ENCODE results near the gene ALLC. TPM values are rescaled to one million over a fixed set of nuclear protein-coding genes. Genes with fewer than 3 reads are reported as not detected.
"Not testable (repeated sequence)": the region's sequence is repeated elsewhere in the genome, so short reads cannot be mapped to it uniquely, and the experiment has no call there.

ALLC gene
- total RNA-seq, 4 donors from 2014 or later: not detected

DNA sequence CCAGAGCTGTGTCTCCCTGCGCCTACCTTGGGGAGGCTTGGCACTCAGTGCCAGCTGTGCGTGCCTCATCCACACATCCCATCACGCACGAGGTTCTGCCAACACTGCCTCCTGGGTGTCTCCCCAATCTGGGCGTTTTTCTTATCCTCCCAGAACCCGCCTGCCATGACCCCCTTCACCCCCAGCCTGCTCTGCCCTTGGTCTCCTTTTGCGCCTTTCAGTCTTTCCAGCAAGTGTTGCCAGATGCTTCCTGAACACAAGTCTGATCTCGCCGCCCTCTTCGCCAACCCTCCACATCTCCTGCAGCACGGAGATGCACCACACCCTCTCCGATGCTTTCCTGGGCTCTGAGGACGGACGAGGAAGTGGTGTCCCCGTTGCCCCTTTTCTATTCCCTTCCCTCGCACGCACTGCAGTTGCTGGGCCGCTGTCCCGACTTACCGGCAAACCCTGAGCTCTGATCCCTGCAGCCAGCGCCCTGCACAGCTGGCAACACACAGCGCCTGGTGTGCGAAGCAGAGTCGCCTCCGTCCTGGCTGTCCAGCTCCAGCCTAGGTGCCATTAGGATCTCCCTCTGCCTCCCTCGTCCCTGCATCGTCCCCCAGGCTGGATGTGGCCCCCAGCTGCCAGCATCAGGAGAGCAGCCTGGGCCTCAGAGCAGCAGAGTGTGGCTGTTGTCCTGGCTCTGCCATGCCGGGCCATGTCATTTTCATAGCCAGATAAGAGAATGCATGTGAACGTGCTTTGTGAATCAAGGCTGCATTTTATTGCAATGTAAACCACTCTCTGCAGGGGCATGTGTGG is 22.6 kb upstream of the ALLC start:
- Histone ChIP-seq H3K4me3 (no peak overlapping the region), H3K27me3 (no peaks in the 10 kb centered on the region), H3K4me1 (peaks cover 0 to 12% (median 2%) of the 10 kb centered on the region in 4 donors), H3K36me3 (no peaks in the 10 kb centered on the region), H3K9me3 (no peaks in the 10 kb centered on the region), H3K27ac (replicated peaks in 1 of 4) (no peak overlapping the region)
- WGBS: 80% methylated on average over 28 of the region's 29 CpGs
- intact Hi-C loops (cut with DNase I): no loop called here
- DNase-seq (ENCODE audit: extremely low spot score): no peak
- TF ChIP-seq EP300 (IDR thresholded peaks at IDR 0.05) (no peak), POLR2A (IDR thresholded peaks at IDR 0.05; ENCODE audit: low read depth) (no peak), POLR2AphosphoS5 (IDR thresholded peaks at IDR 0.05) (no peak)
- TF ChIP-seq, protein P1, sequence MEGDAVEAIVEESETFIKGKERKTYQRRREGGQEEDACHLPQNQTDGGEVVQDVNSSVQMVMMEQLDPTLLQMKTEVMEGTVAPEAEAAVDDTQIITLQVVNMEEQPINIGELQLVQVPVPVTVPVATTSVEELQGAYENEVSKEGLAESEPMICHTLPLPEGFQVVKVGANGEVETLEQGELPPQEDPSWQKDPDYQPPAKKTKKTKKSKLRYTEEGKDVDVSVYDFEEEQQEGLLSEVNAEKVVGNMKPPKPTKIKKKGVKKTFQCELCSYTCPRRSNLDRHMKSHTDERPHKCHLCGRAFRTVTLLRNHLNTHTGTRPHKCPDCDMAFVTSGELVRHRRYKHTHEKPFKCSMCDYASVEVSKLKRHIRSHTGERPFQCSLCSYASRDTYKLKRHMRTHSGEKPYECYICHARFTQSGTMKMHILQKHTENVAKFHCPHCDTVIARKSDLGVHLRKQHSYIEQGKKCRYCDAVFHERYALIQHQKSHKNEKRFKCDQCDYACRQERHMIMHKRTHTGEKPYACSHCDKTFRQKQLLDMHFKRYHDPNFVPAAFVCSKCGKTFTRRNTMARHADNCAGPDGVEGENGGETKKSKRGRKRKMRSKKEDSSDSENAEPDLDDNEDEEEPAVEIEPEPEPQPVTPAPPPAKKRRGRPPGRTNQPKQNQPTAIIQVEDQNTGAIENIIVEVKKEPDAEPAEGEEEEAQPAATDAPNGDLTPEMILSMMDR (IDR thresholded peaks at IDR 0.05): no peak

DNA sequence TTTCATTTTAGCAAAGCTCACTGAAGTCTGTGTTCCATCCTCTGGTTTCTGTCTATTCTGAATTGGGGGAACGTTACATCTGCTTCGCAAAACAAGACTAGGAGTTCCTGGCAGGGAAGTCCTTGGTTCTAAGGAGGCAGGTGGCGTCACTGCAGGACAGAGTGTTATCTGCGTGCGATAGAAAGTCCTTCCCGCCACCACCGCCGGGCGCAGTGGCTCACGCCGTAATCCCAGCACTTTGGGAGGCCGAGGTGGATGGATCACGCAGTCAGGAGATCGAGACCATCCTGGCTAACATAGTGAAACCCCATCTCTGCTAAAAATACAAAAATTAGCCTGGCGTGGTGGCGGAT is 22.0 kb upstream of the ALLC start:
- H3K4me3 ChIP-seq; H3K9me3 ChIP-seq; H3K27me3 ChIP-seq; H3K36me3 ChIP-seq; intact Hi-C loops (cut with DNase I); H3K4me1 ChIP-seq; H3K27ac ChIP-seq (replicated peaks in 1 of 4); DNase-seq (ENCODE audit: extremely low spot score): not testable (repeated sequence)
- 93% methylated on average over 16 of the region's 16 CpGs for WGBS

DNA sequence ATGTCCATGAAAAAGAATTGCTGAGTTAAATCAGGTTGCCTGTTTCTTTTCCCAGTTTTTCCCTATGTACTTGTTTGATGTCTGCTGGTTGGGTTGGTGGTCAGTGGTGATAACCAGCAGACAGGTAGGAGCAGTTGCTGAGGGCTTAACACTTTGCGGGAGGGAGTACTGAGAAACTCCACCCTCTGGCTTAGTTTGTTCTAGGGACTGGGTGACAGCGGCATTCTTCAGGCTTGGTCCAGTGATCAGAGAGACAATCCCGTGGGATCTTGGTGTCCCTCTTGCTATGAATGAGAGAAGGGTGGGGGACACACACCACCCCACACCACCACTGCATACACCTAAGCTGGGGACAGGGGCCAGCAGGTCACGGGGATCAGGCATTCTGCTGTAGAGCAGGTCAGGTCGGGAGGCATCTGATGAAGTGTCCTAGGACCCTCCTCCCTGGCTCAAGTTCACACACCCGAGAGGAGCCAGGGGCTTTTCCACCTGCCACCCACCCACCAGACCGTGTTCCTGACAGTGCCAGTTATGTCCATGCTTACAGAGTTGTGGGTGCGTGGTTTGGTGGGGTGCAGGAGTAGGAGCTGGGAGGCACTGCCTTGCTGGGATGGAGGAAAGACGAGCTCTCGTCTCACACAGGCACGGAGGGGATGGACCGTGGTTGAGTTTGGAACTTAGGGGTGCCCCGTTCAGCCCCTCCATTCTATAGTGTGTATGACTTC is 21.3 kb upstream of the ALLC start:
- WGBS: 86% methylated on average over 13 of the region's 13 CpGs
- Histone ChIP-seq H3K4me3 (no peak overlapping the region), H3K27ac (replicated peaks in 1 of 4) (no peak overlapping the region), H3K9me3 (no peaks in the 10 kb centered on the region), H3K36me3 (no peaks in the 10 kb centered on the region), H3K4me1 (peaks cover 0 to 3% (median 0%) of the 10 kb centered on the region in 4 donors), H3K27me3 (no peaks in the 10 kb centered on the region)
- intact Hi-C loops (cut with DNase I): no loop called here
- no peak for DNase-seq (ENCODE audit: extremely low spot score)
- TF ChIP-seq EP300 (IDR thresholded peaks at IDR 0.05): no peak
- TF ChIP-seq POLR2A (IDR thresholded peaks at IDR 0.05; ENCODE audit: low read depth): no peak
- no peak for TF ChIP-seq POLR2AphosphoS5 (IDR thresholded peaks at IDR 0.05)
- TF ChIP-seq, protein P1 (IDR thresholded peaks at IDR 0.05): no peak

DNA sequence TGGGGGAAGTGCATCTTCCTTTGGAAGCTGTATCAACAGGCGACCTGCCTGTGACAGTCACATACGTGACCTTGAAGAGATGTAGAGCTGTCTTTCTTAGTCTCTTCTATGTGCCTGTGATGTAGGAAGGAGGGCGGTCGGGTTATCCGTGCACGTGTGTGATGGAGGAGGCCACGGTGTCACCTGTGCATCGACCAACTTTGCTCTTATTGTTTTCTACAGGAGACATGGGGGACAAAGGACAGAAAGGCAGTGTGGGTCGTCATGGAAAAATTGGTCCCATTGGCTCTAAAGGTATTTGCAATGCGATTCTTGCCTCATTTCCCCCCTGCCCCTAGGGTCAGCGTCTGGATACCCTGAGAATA is 20.7 kb upstream of the ALLC start:
- no peak for TF ChIP-seq POLR2AphosphoS5 (IDR thresholded peaks at IDR 0.05)
- TF ChIP-seq, protein P1 (IDR thresholded peaks at IDR 0.05): no peak
- no peak for TF ChIP-seq EP300 (IDR thresholded peaks at IDR 0.05)
- TF ChIP-seq POLR2A (IDR thresholded peaks at IDR 0.05; ENCODE audit: low read depth): no peak
- WGBS: 86% methylated on average over 11 of the region's 11 CpGs
- Histone ChIP-seq H3K27me3 (no peaks in the 10 kb centered on the region), H3K4me3 (no peak overlapping the region), H3K27ac (replicated peaks in 1 of 4) (no peak overlapping the region), H3K9me3 (no peaks in the 10 kb centered on the region), H3K4me1 (peaks cover 0 to 3% (median 0%) of the 10 kb centered on the region in 4 donors), H3K36me3 (no peaks in the 10 kb centered on the region)
- DNase-seq (ENCODE audit: extremely low spot score): no peak
- intact Hi-C loops (cut with DNase I): no loop called here

DNA sequence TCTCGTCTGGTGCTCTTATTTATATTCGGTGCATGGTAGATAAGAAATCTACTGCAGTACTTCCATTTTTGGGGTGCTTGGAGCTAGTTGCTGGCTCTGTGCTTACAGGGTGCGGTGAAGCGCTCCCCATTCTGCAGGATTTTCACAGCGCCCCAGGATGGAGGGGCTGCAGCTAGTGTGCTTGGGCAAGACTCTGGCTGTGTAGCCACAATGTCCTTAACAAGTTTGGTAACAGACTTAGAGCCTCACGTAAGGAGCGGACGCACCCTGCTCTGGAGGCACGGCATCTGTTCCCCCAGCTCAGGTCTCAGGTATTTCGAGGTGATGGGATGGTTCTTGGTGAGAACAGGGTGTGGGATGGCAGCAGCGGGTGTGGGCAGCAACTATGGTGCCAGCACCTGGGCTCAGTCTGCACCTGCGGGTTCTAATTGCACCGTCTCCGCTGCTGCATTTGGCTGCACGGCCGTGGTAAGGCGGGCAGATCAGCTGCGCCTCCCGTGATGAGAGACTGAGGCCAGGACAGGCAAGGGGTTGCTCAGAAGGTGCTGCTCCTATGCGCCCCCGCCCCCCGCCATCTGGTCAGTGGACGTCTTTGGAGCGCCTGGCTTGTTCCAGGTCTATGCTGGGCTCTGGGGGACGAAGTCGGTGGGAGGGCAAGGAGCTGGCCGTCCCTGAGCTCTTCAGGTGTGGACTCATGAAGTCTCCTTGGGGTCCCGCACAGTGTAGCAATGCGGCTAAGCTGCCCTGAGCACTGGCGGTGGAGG is 20.1 kb upstream of the ALLC start:
- Histone ChIP-seq H3K9me3 (no peaks in the 10 kb centered on the region), H3K4me1 (peaks cover 0 to 3% (median 0%) of the 10 kb centered on the region in 4 donors), H3K27me3 (no peaks in the 10 kb centered on the region), H3K27ac (replicated peaks in 1 of 4) (no peak overlapping the region), H3K4me3 (no peak overlapping the region), H3K36me3 (no peaks in the 10 kb centered on the region)
- 93% methylated on average over 25 of the region's 30 CpGs for WGBS
- no peak for TF ChIP-seq POLR2AphosphoS5 (IDR thresholded peaks at IDR 0.05)
- TF ChIP-seq EP300 (IDR thresholded peaks at IDR 0.05): no peak
- TF ChIP-seq, protein P1 (IDR thresholded peaks at IDR 0.05): no peak
- TF ChIP-seq POLR2A (IDR thresholded peaks at IDR 0.05; ENCODE audit: low read depth): no peak
- intact Hi-C loops (cut with DNase I): no loop called here
- DNase-seq (ENCODE audit: extremely low spot score): no peak
